DMS 273 (cell line): ENCODE results near the gene ZNF783.
"Not testable (repeated sequence)": the region's sequence is repeated elsewhere in the genome, so short reads cannot be mapped to it uniquely, and the experiment has no call there.

Experiments used
- DNase-seq: peaks from one replicate; lab custom pipeline; 2025; ENCODE audit not compliant: unreplicated experiment; lab: John Stamatoyannopoulos, UW

ZNF783 gene

DNA sequence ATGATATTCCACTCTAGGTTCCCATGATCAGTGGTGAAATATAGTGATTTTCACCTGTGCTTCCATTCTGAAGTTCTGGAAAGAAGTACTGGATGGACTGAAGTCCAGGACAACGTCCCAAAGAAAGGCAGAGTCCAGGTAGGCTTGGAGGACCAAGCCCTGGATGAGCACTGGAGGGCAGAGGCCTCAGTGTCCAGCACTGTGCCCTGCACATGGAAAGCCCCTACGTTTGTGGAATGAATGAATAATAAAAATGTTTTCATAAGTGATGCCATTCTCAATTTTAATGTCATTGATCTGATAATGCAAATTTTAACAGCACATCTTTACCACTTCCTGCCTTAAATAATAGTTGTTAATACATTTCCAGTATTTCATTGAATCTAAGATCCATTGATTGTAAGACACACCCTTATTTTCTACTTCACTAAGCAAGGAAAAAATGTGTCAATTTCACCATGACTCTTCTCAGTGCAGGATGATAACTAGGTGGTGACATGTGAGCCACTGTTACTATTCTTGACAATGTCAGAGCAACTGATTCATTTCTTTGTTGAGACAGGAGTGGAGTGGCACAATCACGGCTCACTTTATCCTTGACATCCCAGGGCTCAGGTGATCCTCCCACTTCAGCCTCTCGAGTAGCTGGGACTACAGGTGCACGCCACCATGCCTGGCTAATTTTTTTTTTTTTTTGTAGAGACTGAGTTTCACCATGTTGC is 35.2 kb downstream of the ZNF783 start:
- DNase-seq: no peak

GRCh38 chr7:149300620-149301285 is 38.8 kb downstream of the ZNF783 start:
- DNase-seq: no peak

- no peak for DNase-seq
Observed at GRCh38 chr7:149302222-149302621, 40.2 kb downstream of the ZNF783 start.

GRCh38 chr7:149302865-149303264 is 40.9 kb downstream of the ZNF783 start:
- DNase-seq: no peak

- DNase-seq: no peak
Observed at GRCh38 chr7:149304006-149304405, 42.0 kb downstream of the ZNF783 start.

DNA sequence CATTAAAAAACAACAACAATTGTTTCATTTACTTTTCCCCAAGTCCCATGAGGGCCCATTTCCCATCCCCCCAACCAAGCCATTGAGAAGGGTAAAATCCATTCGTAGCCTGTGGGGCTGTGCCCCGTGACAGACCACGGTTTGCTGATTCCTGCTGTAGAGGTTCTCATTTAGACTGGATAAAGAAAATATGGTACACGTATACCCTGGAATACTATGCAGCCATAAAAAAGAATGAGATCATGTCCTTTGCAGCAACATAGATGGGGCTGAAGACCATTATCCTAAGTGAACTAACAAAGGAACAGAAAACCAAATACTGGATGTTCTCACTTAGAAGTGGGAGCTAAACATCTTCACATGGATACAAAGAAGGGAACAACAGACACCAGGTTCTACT is 44.9 kb downstream of the ZNF783 start:
- DNase-seq: no peak

- no peak for DNase-seq
Observed at GRCh38 chr7:149307775-149308501, 45.9 kb downstream of the ZNF783 start.

GRCh38 chr7:149310113-149310836 is 48.3 kb downstream of the ZNF783 start:
- DNase-seq: peak; percentile 96

- no peak for DNase-seq
Observed at GRCh38 chr7:149310990-149311573, 49.1 kb downstream of the ZNF783 start.

DNA sequence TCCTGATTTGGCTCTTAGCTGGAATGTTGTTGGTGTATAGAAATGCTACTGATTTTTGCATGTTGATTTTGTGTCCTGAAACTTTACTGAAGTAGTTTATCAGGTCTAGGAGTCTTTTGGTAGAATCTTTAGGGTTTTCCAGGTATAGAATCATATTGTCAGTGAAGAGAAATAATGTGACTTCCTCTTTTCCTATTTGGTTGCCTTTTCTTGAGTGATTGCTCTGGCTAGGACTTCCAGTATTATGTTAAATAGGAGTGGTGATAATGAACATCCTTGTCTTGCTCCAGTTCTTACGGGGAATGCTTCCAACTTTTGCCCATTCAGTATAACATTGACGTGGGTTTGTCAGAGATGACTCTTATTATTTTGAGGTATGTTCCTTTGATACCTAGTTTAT is 52.0 kb downstream of the ZNF783 start:
- DNase-seq: no peak

DNA sequence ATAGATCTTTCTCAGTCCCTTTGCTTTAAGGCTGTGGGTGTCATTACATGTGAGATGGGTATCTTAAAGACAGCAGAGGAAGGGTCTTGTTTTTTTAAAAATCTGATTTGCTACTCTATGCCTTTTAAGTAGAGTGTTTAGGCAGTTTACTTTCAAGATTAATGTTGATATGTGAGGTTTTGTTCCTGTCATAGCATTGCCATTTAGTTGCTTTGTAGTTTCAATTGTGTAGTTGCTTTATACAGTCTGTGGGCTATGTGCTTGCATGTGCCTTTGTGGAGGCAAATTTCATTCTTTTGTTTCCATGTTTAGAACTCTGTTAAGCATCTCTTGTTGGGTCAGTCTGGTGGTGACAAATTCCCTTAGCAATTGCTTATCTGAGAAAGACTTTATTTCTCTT is 54.6 kb downstream of the ZNF783 start:
- DNase-seq: no peak

- DNase-seq: no peak
Observed at GRCh38 chr7:149317496-149317895, 55.5 kb downstream of the ZNF783 start.

- DNase-seq: no peak
Observed at GRCh38 chr7:149317986-149318672, 56.1 kb downstream of the ZNF783 start.

DNA sequence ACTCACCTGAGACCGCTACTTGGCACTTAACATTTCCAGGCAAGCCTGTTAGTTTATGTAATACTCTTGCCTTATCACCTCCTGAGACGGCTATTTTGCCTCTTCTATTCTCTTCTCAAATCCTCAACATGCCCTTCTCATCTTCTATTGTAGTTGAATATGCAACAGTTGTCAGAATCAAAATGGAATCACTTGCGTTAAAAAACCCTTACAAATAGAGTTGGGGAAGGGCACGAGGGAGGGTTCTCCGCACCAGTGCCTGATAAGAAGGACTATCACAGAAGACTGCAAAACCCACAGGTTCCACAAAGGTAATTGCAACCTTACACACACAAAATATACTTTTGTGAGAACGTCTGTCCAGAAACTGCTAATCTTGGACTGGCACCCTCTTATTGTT is 57.4 kb downstream of the ZNF783 start:
- no peak for DNase-seq

- no peak for DNase-seq
Observed at GRCh38 chr7:149320313-149321124, 58.5 kb downstream of the ZNF783 start.

DNA sequence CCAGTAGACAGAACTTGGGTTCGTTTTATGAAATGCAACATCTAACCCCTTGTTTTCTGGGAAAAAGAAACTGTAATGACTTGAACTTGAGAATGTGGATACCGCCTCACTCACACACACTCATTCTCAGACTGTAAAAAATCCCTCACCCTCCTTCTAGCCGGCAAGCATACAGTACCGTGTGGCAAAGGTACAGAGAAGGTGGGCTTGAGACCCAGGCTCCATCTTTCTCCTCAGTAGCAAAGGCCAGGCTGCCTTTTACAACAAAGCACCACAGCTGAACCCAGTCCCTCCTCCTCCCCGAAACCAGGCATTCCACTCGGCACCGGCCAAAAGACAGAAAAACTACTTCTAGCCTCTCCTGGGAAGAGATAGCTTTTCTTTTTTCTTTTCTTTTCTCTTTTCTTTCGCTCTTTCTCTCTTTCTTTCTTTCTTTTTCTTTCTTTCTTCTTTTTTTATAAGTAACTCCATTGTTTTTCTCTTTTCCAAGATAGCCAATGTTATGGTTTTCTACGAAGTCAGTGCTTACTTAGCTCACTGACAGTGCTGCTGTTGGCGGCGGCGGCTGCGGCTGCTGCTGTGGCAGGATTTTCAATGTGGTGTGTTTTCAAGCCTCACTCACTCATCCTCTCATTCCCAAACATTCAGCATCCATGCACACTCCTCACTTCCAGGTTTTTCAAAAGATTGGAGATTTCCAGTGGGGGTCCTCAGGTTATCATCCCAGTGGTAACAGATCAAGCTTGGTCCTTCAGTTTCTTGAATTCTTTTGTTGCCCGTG is 59.3 kb downstream of the ZNF783 start:
- DNase-seq: not testable (repeated sequence)

DNA sequence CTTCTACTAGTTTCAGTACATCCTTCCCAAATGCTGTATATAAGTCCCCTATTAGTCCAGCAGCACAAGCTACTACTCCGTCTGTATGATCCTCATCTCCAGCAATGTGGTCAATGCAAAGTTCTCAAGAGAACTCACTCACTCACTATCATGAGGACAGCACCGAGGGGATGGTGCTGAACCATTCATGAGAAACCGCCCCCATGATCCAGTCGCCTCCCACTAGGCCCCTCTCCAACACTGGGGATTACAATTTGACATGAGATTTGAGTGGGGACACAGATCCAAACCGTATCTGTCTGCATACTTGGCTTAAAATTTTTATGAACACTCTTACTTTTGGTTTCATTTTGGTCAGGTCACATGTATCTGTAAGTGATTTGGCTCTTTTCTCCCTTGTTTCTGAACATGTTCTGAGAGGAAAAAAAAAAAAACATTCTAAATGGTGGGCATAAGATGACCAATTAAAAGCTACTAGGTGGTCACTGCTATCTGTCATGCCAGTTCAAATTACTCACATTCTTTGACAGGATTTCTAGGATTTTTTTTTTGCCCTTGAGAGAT is 60.1 kb downstream of the ZNF783 start:
- no peak for DNase-seq

GRCh38 chr7:149322737-149323136 is 60.7 kb downstream of the ZNF783 start:
- no peak for DNase-seq

GRCh38 chr7:149325248-149325647 is 63.3 kb downstream of the ZNF783 start:
- no peak for DNase-seq
